Spleen (tissue), 11 donors: ENCODE data around the gene LMAN1. TPM values are rescaled to one million over a fixed set of nuclear protein-coding genes. Genes with fewer than 3 reads are reported as not detected.
A peak's percentile ranks its signal among the peaks of the same experiment; 100 is the strongest.

Experiments
- DNase-seq: peaks from one replicate; pipeline ENCODE4 v3.0.0-alpha.2; 2020
- H3K27ac ChIP-seq, 8 donors: fragments of 200-600 bp; sonication (generic) in 7 of 8; 1 replicate in 4 of 8; 2 replicates in 4 of 8; pipeline versions ENCODE4 v1.5.0 to v1.8.0; 2016 to 2021; ENCODE audit warnings: inconsistent platforms in 4 of 8, mild to moderate bottlenecking in 4 of 8, moderate library complexity in 1 of 8
- H3K27me3 ChIP-seq, 7 donors: fragments of 200-600 bp; sonication (generic) in 6 of 7; replicated peaks in 1 of 7; 1 replicate in 4 of 7; 2 replicates in 3 of 7; pipeline versions ENCODE4 v1.5.0 to v1.8.0; 2016 to 2021; ENCODE audit warnings: inconsistent platforms in 3 of 7, mild to moderate bottlenecking in 1 of 7
- H3K36me3 ChIP-seq, 6 donors: fragments of 200-600 bp; sonication (generic) in 5 of 6; 1 replicate in 4 of 6; 2 replicates in 2 of 6; pipeline versions ENCODE4 v1.5.0 to v1.8.0; 2016 to 2021; ENCODE audit warnings: inconsistent platforms in 2 of 6
- H3K4me1 ChIP-seq, 6 donors: fragments of 200-600 bp; sonication (generic) in 5 of 6; 1 replicate in 3 of 6; 2 replicates in 3 of 6; pipeline versions ENCODE4 v1.5.0 to v1.8.0; 2016 to 2021; ENCODE audit warnings: inconsistent platforms in 3 of 6
- H3K4me3 ChIP-seq, 8 donors: fragments of 200-600 bp; sonication (generic) in 7 of 8; 1 replicate in 4 of 8; 2 replicates in 4 of 8; pipeline versions ENCODE4 v1.5.0 to v1.8.0; 2016 to 2021; ENCODE audit warnings: inconsistent platforms in 4 of 8, mild to moderate bottlenecking in 4 of 8, moderate library complexity in 2 of 8
- H3K9me3 ChIP-seq, 8 donors: fragments of 200-600 bp; sonication (generic) in 7 of 8; 1 replicate in 4 of 8; 2 replicates in 4 of 8; pipeline versions ENCODE4 v1.5.0 to v1.8.0; 2016 to 2021; ENCODE audit warnings: inconsistent platforms in 4 of 8
- POLR2A ChIP-seq, 3 donors: fragments of 450-650 bp; IDR thresholded peaks; one replicate each; pipeline ENCODE4 v1.5.1; 2017; ENCODE audit warnings: antibody characterized with exemption in 3 of 3, mild to moderate bottlenecking in 1 of 3
- POLR2AphosphoS5 ChIP-seq, 3 donors: sonication (generic); formaldehyde crosslinking; IDR thresholded peaks; one replicate each; pipeline ENCODE4 v1.5.1; 2017; ENCODE audit warnings: antibody characterized with exemption in 3 of 3
- WGBS, 5 donors: extraction: QIAGEN DNeasy Blood & Tissue Kit in 3 of 5; methylation state at CpG; one replicate each; pipeline versions ENCODE4 v1.1.5 to v1.1.7; 2013 to 2018; 5-methylcytosine and 5-hydroxymethylcytosine counted together
- intact Hi-C: fragments of 100-400 bp; cut with DNase I; formaldehyde crosslinking; loops from one replicate; pipeline ENCODE4 v1.15.0; 2023; ENCODE audit warnings: low total_unique reads
- polyA plus RNA-seq, 3 donors: library from polyadenylated mRNA; stranded (reverse); fragments of 200-250 nt; gene quantifications; one replicate each; pipeline ENCODE4 v1.2.1, GENCODE V29; 2013
- total RNA-seq, 7 donors: library from RNA; depleted of rRNA in 3 of 7; stranded (reverse); fragments of >200 nt in 3 of 7; fragmentation: NEBNext Ultra II Directional in 4 of 7; extraction: Animal tissue kit (Norgen Biotek cat#: 25700) in 4 of 7; gene quantifications; one replicate each; pipeline versions ENCODE4 v1.1.0 to v1.2.1, GENCODE V29; 2016 to 2021
- TF ChIP-seq, protein P1 (sequence below), 11 experiments: fragments of 200-600 bp in 7 of 11; fragments of 450-650 bp in 4 of 11; sonication (generic) in 4 of 11; IDR thresholded peaks in 8 of 11; conservative IDR thresholded peaks in 3 of 11; 1 replicate in 7 of 11; 2 replicates in 4 of 11; pipeline versions ENCODE4 v1.4.0 to v1.8.0; 2016 to 2021; ENCODE audit warnings: antibody characterized with exemption in 11 of 11, inconsistent platforms in 4 of 11, mild to moderate bottlenecking in 1 of 11
- donor health status: healthy with polysubstance abuse.
- donor health status: DM: no; HTN: no; CAD: no; lungs with moderate emphysema.
- donor health status: DM: no; HTN: no; CAD: no.
- donor health status: Bipolar disorder and iron deficiency.
- donor health status: healthy.
- donor health status: DM: no; HTN: no; CAD: no.
- donor health status: DM: yes; HTN: yes; CAD: no.

Gene LMAN1
- total and polyA plus RNA-seq, 10 donors: 10.0 to 97.9 (median 54.1) TPM

GRCh38 chr18:59318460-59319050, 40.5 kb downstream of the LMAN1 start, which contains the start of gene CPLX4:
TSS of gene CPLX4 (minus strand) at chr18:59318649. CDS start at chr18:59318462, 187 bp downstream.
- TF ChIP-seq, protein P1, sequence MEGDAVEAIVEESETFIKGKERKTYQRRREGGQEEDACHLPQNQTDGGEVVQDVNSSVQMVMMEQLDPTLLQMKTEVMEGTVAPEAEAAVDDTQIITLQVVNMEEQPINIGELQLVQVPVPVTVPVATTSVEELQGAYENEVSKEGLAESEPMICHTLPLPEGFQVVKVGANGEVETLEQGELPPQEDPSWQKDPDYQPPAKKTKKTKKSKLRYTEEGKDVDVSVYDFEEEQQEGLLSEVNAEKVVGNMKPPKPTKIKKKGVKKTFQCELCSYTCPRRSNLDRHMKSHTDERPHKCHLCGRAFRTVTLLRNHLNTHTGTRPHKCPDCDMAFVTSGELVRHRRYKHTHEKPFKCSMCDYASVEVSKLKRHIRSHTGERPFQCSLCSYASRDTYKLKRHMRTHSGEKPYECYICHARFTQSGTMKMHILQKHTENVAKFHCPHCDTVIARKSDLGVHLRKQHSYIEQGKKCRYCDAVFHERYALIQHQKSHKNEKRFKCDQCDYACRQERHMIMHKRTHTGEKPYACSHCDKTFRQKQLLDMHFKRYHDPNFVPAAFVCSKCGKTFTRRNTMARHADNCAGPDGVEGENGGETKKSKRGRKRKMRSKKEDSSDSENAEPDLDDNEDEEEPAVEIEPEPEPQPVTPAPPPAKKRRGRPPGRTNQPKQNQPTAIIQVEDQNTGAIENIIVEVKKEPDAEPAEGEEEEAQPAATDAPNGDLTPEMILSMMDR (IDR thresholded peaks at IDR 0.05 in 8 of 11, conservative IDR thresholded peaks at IDR 0.05 in 3 of 11): no peak
- no peak for TF ChIP-seq POLR2A (IDR thresholded peaks at IDR 0.05)
- TF ChIP-seq POLR2AphosphoS5 (IDR thresholded peaks at IDR 0.05): no peak
- Histone ChIP-seq H3K9me3 (no peaks in the 10 kb centered on the region), H3K36me3 (no peaks in the 10 kb centered on the region), H3K4me1 (no peaks in the 10 kb centered on the region), H3K4me3 (no peak within 1 kb of the TSS), H3K27ac (no peak within 1 kb of the TSS), H3K27me3 (no peaks in the 10 kb centered on the region)
- 84 to 92% (median 88%) methylated on average over 4 of the region's 4 CpGs for WGBS, 5 donors
- DNase-seq: no peak
- intact Hi-C loops: no loop called here

DNA sequence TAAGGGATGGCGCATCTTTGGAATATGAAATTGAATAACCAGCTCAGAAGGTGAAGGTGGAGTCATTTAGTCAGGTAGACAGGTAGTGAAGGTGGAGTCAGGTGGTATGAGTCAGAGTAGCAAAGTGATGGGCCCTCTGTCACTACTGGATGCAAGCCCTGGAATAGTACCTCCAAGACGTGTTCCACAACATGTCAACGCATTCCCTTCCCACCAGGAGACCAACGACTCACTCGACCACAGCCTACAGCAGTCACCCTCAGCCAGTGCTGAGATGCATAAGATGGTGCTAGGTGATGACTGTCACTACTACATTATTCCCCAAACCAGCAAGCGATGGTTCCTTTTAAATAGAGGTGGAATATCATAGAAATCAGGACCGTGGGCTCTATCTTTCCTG, 47.4 kb downstream of the LMAN1 start:
- Histone ChIP-seq H3K4me1 (peaks cover 0 to 15% (median 10%) of the 10 kb centered on the region in 6 donors), H3K27ac (no peak overlapping the region), H3K9me3 (no peaks in the 10 kb centered on the region), H3K36me3 (no peaks in the 10 kb centered on the region), H3K4me3 (no peak overlapping the region), H3K27me3 (peaks cover 0 to 39% (median 23%) of the 10 kb centered on the region in 7 donors)
- TF ChIP-seq POLR2AphosphoS5 (IDR thresholded peaks at IDR 0.05) (no peak), POLR2A (IDR thresholded peaks at IDR 0.05) (no peak)
- TF ChIP-seq, protein P1 (IDR thresholded peaks at IDR 0.05 in 8 of 11, conservative IDR thresholded peaks at IDR 0.05 in 3 of 11): no peak
- DNase-seq: no peak
- intact Hi-C loops: no loop called here
- WGBS, 5 donors: 77 to 90% (median 82%) methylated on average over 7 of the region's 7 CpGs

DNA sequence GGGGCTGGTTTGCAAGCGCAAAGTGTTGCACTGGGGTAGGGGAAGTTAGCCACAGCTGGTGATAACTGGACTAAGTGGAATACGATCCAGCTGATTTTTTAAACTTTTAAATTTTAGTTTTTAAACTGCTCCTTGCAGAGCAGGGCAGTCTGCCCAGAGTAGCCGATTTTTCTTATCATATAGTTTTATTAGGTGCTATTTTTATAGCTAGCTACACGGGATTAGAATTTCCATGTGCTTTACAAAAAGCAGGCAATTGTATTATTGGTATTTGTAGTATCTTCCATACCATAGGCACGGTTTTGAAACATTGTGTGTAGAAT, 50.2 kb downstream of the LMAN1 start:
- peaks cover 0 to 54% (median 23%) of the 10 kb centered on the region in 7 donors for H3K27me3 ChIP-seq
- WGBS, 5 donors: 18 to 25% (median 22%) methylated on average over 5 of the region's 5 CpGs
- no peak for TF ChIP-seq POLR2A (IDR thresholded peaks at IDR 0.05)
- TF ChIP-seq, protein P1 (IDR thresholded peaks at IDR 0.05 in 8 of 11, conservative IDR thresholded peaks at IDR 0.05 in 3 of 11): no peak
- TF ChIP-seq POLR2AphosphoS5 (IDR thresholded peaks at IDR 0.05): no peak
- H3K4me3 ChIP-seq: peak overlapping the region in 5 of 8 donors; percentile 12 to 59 (median 37)
- no peaks in the 10 kb centered on the region for H3K36me3 ChIP-seq
- no peak overlapping the region for H3K27ac ChIP-seq
- DNase-seq: no peak
- peaks cover 0 to 15% (median 10%) of the 10 kb centered on the region in 6 donors for H3K4me1 ChIP-seq
- intact Hi-C loops: loop anchor here (5.0 to 10.0 kb wide), 2 partner anchors 64 to 93 kb away; no protein-coding TSS in a partner anchor
- H3K9me3 ChIP-seq: no peaks in the 10 kb centered on the region

GRCh38 chr18:59308248-59308937, 50.7 kb downstream of the LMAN1 start:
- H3K27ac ChIP-seq: no peak overlapping the region
- peak; percentile 86 for DNase-seq
- TF ChIP-seq, protein P1 (IDR thresholded peaks at IDR 0.05 in 8 of 11, conservative IDR thresholded peaks at IDR 0.05 in 3 of 11): peak; percentile 49 to 86 (median 74)
- TF ChIP-seq POLR2AphosphoS5 (IDR thresholded peaks at IDR 0.05): peak in 1 of 3 donors; percentile 41
- TF ChIP-seq POLR2A (IDR thresholded peaks at IDR 0.05): no peak
- intact Hi-C loops: loop anchor here (5.0 to 10.0 kb wide), 2 partner anchors 64 to 94 kb away; no protein-coding TSS in a partner anchor
- no peaks in the 10 kb centered on the region for H3K36me3 ChIP-seq
- no peaks in the 10 kb centered on the region for H3K9me3 ChIP-seq
- peak overlapping the region in 5 of 8 donors; percentile 12 to 59 (median 37) for H3K4me3 ChIP-seq
- WGBS, 5 donors: 3 to 5% (median 4%) methylated on average over 45 to 46 of the region's 46 CpGs
- H3K27me3 ChIP-seq: peaks cover 0 to 54% (median 23%) of the 10 kb centered on the region in 7 donors
- peaks cover 0 to 15% (median 10%) of the 10 kb centered on the region in 6 donors for H3K4me1 ChIP-seq
